ENCODE results near the gene NPAS1. TPM values are rescaled to one million over a fixed set of nuclear protein-coding genes. Genes with fewer than 3 reads are reported as not detected.

The NPAS1 gene
- total RNA-seq, 1 donor from 2014 or later, result 3.9 TPM

DNA sequence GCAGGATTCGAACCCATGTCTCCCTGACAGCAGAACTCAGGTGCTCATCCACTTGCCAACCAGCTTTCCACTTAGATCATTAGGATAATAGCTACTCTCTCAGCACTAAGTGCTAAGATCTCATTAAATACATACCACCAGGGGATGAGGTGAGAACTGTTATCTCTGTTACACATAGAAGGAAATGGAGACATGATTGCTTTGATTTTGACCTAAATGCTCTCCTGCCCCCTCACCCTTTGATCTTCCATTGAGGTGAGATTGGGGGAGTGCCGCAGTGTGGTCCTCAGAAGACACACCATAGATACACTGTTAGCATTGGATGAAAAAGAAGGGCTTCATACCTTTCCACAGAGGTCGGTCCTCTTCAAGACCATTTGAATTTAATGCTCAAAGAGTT is 38.9 kb upstream of the NPAS1 start:
- TF ChIP-seq, protein P1, sequence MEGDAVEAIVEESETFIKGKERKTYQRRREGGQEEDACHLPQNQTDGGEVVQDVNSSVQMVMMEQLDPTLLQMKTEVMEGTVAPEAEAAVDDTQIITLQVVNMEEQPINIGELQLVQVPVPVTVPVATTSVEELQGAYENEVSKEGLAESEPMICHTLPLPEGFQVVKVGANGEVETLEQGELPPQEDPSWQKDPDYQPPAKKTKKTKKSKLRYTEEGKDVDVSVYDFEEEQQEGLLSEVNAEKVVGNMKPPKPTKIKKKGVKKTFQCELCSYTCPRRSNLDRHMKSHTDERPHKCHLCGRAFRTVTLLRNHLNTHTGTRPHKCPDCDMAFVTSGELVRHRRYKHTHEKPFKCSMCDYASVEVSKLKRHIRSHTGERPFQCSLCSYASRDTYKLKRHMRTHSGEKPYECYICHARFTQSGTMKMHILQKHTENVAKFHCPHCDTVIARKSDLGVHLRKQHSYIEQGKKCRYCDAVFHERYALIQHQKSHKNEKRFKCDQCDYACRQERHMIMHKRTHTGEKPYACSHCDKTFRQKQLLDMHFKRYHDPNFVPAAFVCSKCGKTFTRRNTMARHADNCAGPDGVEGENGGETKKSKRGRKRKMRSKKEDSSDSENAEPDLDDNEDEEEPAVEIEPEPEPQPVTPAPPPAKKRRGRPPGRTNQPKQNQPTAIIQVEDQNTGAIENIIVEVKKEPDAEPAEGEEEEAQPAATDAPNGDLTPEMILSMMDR (IDR thresholded peaks at IDR 0.05; ENCODE audit: unreplicated experiment), result no peak
- no peak for DNase-seq (ENCODE audit: low spot score in 2 of 2, unreplicated experiment in 2 of 2)
- no peak overlapping the region for H3K27ac Mint-ChIP-seq
- H3K36me3 Mint-ChIP-seq, result no peaks in the 10 kb centered on the region
- no peaks in the 10 kb centered on the region for H3K27me3 Mint-ChIP-seq (ENCODE audit: low read depth)
- no peaks in the 10 kb centered on the region for H3K9me3 Mint-ChIP-seq
- no peak overlapping the region for H3K4me3 Mint-ChIP-seq
- H3K4me1 Mint-ChIP-seq, result peaks cover 44% of the 10 kb centered on the region

DNA sequence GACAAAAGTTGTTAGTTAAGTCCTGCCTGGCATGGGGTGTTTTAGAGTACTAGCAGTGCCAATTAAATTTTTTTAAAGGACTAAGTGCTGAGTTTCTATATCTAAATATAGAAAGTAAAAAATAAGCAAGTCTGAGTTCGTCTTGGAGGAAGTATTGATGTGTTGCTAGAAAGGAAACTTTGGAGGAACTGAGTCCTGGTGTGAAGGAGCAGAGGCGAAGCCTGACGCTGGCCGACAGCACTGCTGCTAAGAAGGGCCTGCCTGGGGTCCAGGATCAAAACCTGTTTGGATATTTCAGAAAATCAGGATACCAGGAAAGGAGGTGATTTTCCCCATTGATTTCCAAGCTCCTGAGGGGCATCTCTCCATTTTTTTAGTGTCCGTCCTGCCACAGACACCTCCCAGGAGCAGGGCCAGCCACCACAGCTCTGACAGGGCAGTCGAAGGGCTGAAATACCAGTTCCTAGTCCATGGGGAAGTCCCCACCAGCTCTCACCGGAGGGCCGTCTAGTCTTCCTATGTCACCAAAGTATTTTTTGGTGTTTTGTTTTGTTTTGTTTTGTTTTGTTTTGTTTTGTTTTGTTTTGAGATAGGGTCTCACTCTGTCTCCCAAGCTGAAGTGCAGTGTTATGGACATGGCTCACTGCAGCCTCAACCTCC is 38.2 kb upstream of the NPAS1 start:
- Mint-ChIP-seq H3K27me3 (ENCODE audit: low read depth) (no peaks in the 10 kb centered on the region), H3K9me3 (no peaks in the 10 kb centered on the region), H3K27ac (no peak overlapping the region), H3K4me3 (no peak overlapping the region), H3K36me3 (no peaks in the 10 kb centered on the region), H3K4me1 (peaks cover 37% of the 10 kb centered on the region)
- TF ChIP-seq, protein P1 (IDR thresholded peaks at IDR 0.05; ENCODE audit: unreplicated experiment), result no peak
- no peak for DNase-seq (ENCODE audit: low spot score in 2 of 2, unreplicated experiment in 2 of 2)

DNA sequence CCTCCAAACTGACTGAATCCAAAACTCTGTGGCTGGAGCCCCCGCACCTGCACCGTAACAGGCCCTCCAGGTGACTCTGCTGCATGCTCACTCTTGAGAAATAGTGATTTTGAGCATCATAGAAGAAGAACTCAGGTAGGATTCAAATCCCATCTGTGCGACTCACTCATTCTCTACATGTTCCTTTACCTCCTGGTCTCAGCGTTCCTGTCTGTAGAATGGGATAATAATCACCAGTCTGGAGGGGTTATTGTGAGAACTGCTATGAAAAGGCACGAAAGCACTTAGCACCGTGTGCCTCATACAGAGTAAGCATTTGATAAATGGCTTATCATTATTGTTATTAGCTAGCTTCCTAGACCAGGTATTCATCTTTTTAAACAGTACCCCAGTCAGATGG is 36.5 kb upstream of the NPAS1 start:
- TF ChIP-seq, protein P1 (IDR thresholded peaks at IDR 0.05; ENCODE audit: unreplicated experiment), result no peak
- Mint-ChIP-seq H3K27me3 (ENCODE audit: low read depth) (no peaks in the 10 kb centered on the region), H3K4me3 (no peak overlapping the region), H3K27ac (no peak overlapping the region), H3K9me3 (no peaks in the 10 kb centered on the region), H3K36me3 (no peaks in the 10 kb centered on the region), H3K4me1 (peaks cover 22% of the 10 kb centered on the region)
- DNase-seq (ENCODE audit: low spot score in 2 of 2, unreplicated experiment in 2 of 2), result no peak

DNA sequence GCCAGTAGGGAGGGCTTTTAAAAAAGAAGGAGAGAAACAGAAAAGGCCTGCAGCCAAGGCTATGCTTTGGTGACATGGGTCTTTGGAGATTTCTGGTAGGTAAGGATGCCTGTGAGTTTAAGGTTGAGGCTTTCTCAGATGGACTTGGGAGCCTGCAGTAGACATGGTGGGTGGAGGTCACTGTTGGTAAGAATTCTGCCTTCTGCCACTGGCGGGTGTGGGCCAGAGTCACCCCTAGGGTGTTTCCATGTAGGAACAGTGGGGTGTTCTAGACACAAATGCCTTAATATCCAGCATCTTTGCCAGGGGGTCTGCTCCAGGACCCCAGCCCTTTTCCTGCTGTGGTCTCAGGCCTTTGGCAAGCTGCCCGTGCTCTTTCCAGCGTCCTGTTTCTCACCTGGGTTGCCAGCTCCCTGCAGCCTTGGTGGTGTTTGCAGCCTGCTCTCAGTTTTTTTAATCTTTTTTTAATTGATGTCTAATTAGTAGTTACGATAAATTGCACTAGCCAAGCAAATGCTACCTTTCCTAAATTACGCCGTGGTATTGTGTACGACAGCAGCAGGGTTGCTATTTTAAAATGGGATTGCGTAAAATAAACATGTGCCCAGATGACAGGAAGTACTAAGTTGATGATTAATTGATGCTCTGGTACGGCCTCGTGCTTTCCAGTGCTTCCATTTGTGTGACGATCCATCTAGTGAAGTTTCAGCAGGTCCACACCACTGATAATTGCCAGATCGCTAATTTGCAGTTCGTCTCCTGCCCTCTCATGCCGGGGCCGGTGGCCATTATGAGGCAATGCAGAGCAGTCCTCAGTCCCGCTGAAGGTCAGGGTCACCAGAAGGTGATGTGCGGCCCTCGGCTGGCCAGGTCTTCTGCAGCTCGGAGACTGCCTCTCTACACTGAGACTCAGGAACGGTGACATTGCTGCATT is 35.3 kb upstream of the NPAS1 start:
- Mint-ChIP-seq H3K4me1 (peaks cover 16% of the 10 kb centered on the region), H3K27ac (peak overlapping the region; percentile 40), H3K4me3 (no peak overlapping the region), H3K27me3 (ENCODE audit: low read depth) (no peaks in the 10 kb centered on the region), H3K36me3 (peaks cover 5% of the 10 kb centered on the region), H3K9me3 (no peaks in the 10 kb centered on the region)
- no peak for DNase-seq (ENCODE audit: low spot score in 2 of 2, unreplicated experiment in 2 of 2)
- TF ChIP-seq, protein P1 (IDR thresholded peaks at IDR 0.05; ENCODE audit: unreplicated experiment), result no peak

DNA sequence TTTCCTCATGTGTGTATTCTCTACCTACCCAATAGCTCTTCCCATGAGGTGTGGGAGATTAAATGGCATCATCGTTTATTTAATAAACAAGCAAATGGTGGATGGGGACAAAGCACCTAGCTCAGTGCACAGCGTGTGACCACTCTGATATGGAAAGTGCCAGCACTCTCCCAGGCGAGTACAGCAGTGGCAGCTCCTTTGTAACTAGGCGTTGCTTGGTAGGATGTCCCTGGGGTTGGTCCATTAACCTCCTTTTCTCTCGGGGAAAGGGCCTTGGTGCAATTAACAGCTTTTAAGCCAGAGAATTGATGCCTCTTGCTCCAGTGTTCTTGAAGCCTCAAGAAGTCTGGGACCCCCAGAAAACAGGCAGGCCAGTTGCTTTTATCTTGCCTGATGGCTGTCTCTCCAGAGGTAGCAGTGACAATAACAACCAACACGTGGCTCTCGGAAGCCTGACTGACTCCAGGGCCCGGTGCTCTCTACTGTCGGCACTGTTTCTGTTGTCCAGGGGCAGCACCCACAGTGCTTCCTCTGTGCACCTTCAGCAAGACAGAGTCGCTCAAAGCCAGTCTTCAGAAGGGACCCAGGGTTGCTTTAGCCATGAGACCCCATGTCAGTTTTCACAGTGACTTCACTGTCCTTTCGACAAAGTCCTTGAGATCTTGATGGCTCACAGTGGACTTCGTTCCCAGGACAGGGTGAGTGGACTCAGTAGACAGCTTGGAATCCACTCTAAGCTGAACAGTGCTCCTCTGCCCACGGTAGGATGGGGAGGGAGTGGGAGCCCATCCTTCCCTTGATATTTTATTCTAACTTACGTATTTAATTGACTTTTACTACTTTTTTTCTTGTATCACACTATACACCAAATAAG is 33.9 kb upstream of the NPAS1 start:
- H3K27ac Mint-ChIP-seq, result no peak overlapping the region
- H3K4me3 Mint-ChIP-seq, result no peak overlapping the region
- peaks cover 5% of the 10 kb centered on the region for H3K36me3 Mint-ChIP-seq
- no peak for DNase-seq (ENCODE audit: low spot score in 2 of 2, unreplicated experiment in 2 of 2)
- TF ChIP-seq, protein P1 (IDR thresholded peaks at IDR 0.05; ENCODE audit: unreplicated experiment), result no peak
- H3K27me3 Mint-ChIP-seq (ENCODE audit: low read depth), result no peaks in the 10 kb centered on the region
- H3K4me1 Mint-ChIP-seq, result peaks cover 13% of the 10 kb centered on the region
- no peaks in the 10 kb centered on the region for H3K9me3 Mint-ChIP-seq

Data from mesothelial cell of epicardium (in vitro differentiated cells).